Measurements from ENCODE around the gene ABHD5. TPM values are rescaled to one million over a fixed set of nuclear protein-coding genes. Genes with fewer than 3 reads are reported as not detected.

Gene ABHD5
- total RNA-seq, 1 experiment from 2014 or later: 10.5 TPM

- no peak for DNase-seq (ENCODE audit: low read depth, low spot score)
- TF ChIP-seq POLR2AphosphoS5 (IDR thresholded peaks at IDR 0.05; ENCODE audit: low read depth, low read length): no peak
- TF ChIP-seq TCF7L2 (IDR thresholded peaks at IDR 0.05; ENCODE audit: low read depth, low read length): no peak
- no peak for TF ChIP-seq SIN3A (IDR thresholded peaks at IDR 0.05; ENCODE audit: borderline replicate concordance, insufficient read depth, low read depth, low read length)
- TF ChIP-seq CTCF (IDR thresholded peaks at IDR 0.05): no peak
- no peak for TF ChIP-seq REST (IDR thresholded peaks at IDR 0.05; ENCODE audit: insufficient read depth in 1 of 2, low read depth in 2 of 2, low read length in 1 of 2)
- Histone ChIP-seq H3K4me3 (ENCODE audit: low read depth in 2 of 2, low read length in 2 of 2) (no peak overlapping the region), H3K27ac (ENCODE audit: low read length) (no peak overlapping the region), H3K9me3 (ENCODE audit: control insufficient read depth, insufficient read depth, low read depth, low read length) (no peaks in the 10 kb centered on the region), H3K36me3 (ENCODE audit: control insufficient read depth, insufficient read depth, low read length) (no peaks in the 10 kb centered on the region), H3K4me1 (ENCODE audit: control insufficient read depth, insufficient read depth, low read length) (peaks cover 11% of the 10 kb centered on the region; the same call in 1 of the 2 replicates), H3K27me3 (ENCODE audit: control insufficient read depth, insufficient read depth, low read length) (no peaks in the 10 kb centered on the region)
- no peak for ATAC-seq
- intact Hi-C loops (cut with micrococcal nuclease; ENCODE audit: unreplicated experiment) (no loop called here), in situ Hi-C loops (cut with HindIII; ENCODE audit: low pct_unique_long_range_greater_than_20kb, low sequenced_read_pairs) (no loop called here)
- POLR2A ChIA-PET: no interaction called here
- CTCF ChIA-PET: no interaction called here
- no TSS peak for BruUV-seq (replicated peaks)
Observed at GRCh38 chr3:43696441-43696840, 5.7 kb downstream of the ABHD5 start.

- no TSS peak for BruUV-seq (replicated peaks)
- DNase-seq (ENCODE audit: low read depth, low spot score): no peak
- Histone ChIP-seq H3K27me3 (ENCODE audit: control insufficient read depth, insufficient read depth, low read length) (no peaks in the 10 kb centered on the region), H3K27ac (ENCODE audit: low read length) (no peak overlapping the region), H3K4me1 (ENCODE audit: control insufficient read depth, insufficient read depth, low read length) (peaks cover 11% of the 10 kb centered on the region; the same call in 1 of the 2 replicates), H3K4me3 (ENCODE audit: low read depth in 2 of 2, low read length in 2 of 2) (no peak overlapping the region), H3K36me3 (ENCODE audit: control insufficient read depth, insufficient read depth, low read length) (no peaks in the 10 kb centered on the region; the same call in 1 of the 2 replicates), H3K9me3 (ENCODE audit: control insufficient read depth, insufficient read depth, low read depth, low read length) (no peaks in the 10 kb centered on the region)
- ChIA-PET POLR2A (no interaction called here), CTCF (interaction anchor here (0.7 kb wide), 1 partner anchor 519 kb away, joined by 3 read pairs; no protein-coding TSS in a partner anchor)
- intact Hi-C loops (cut with micrococcal nuclease; ENCODE audit: unreplicated experiment) (no loop called here), in situ Hi-C loops (cut with HindIII; ENCODE audit: low pct_unique_long_range_greater_than_20kb, low sequenced_read_pairs) (no loop called here)
- ATAC-seq: no peak
- TF ChIP-seq SIN3A (IDR thresholded peaks at IDR 0.05; ENCODE audit: borderline replicate concordance, insufficient read depth, low read depth, low read length) (no peak), POLR2AphosphoS5 (IDR thresholded peaks at IDR 0.05; ENCODE audit: low read depth, low read length) (no peak), REST (IDR thresholded peaks at IDR 0.05; ENCODE audit: insufficient read depth in 1 of 2, low read depth in 2 of 2, low read length in 1 of 2) (no peak), TCF7L2 (IDR thresholded peaks at IDR 0.05; ENCODE audit: low read depth, low read length) (no peak), CTCF (IDR thresholded peaks at IDR 0.05) (no peak)
Observed at GRCh38 chr3:43696881-43697280, 6.1 kb downstream of the ABHD5 start.

Measured in Panc1 (cell line).